ENCODE results near the gene PLPPR1. TPM values are rescaled to one million over a fixed set of nuclear protein-coding genes. Genes with fewer than 3 reads are reported as not detected.

Gene PLPPR1
- total RNA-seq, 2 experiments from 2014 or later: not detected

GRCh38 chr9:101114317-101114716 lies 85.8 kb downstream of the PLPPR1 start:
- Mint-ChIP-seq H3K4me1 (ENCODE audit: low read depth) (no peaks in the 10 kb centered on the region), H3K27me3 (no peaks in the 10 kb centered on the region), H3K36me3 (ENCODE audit: low read depth) (no peaks in the 10 kb centered on the region), H3K4me3 (no peak overlapping the region), H3K27ac (no peak overlapping the region), H3K9me3 (peaks cover 2% of the 10 kb centered on the region)
- no peak for ATAC-seq
- intact Hi-C loops (cut with micrococcal nuclease): loop anchor here (10.0 kb wide), 1 partner anchor 200 kb away; no protein-coding TSS in a partner anchor
- TF ChIP-seq CTCF (IDR thresholded peaks at IDR 0.05): no peak
- POLR2A ChIA-PET: no interaction called here
- no peak for DNase-seq
- CTCF ChIA-PET: no interaction called here

GRCh38 chr9:101115102-101115501 lies 86.6 kb downstream of the PLPPR1 start:
- POLR2A ChIA-PET: no interaction called here
- DNase-seq (no peak), ATAC-seq (no peak)
- no peaks in the 10 kb centered on the region for H3K9me3 Mint-ChIP-seq
- H3K27ac Mint-ChIP-seq: no peak overlapping the region
- H3K4me3 Mint-ChIP-seq: no peak overlapping the region
- CTCF ChIA-PET: no interaction called here
- no peaks in the 10 kb centered on the region for H3K27me3 Mint-ChIP-seq
- H3K36me3 Mint-ChIP-seq (ENCODE audit: low read depth): no peaks in the 10 kb centered on the region
- TF ChIP-seq CTCF (IDR thresholded peaks at IDR 0.05): no peak
- intact Hi-C loops (cut with micrococcal nuclease): loop anchor here (10.0 kb wide), 1 partner anchor 200 kb away; no protein-coding TSS in a partner anchor
- no peaks in the 10 kb centered on the region for H3K4me1 Mint-ChIP-seq (ENCODE audit: low read depth)

- intact Hi-C loops (cut with micrococcal nuclease): loop anchor here (10.0 kb wide), 1 partner anchor 198 kb away; no protein-coding TSS in a partner anchor
- Mint-ChIP-seq H3K9me3 (no peaks in the 10 kb centered on the region), H3K36me3 (ENCODE audit: low read depth) (no peaks in the 10 kb centered on the region), H3K27me3 (no peaks in the 10 kb centered on the region), H3K27ac (no peak overlapping the region), H3K4me3 (no peak overlapping the region), H3K4me1 (ENCODE audit: low read depth) (no peaks in the 10 kb centered on the region)
- DNase-seq: no peak
- no peak for TF ChIP-seq CTCF (IDR thresholded peaks at IDR 0.05)
- ATAC-seq: no peak
- ChIA-PET POLR2A (no interaction called here), CTCF (no interaction called here)
These were observed 88.6 kb downstream of the PLPPR1 start for GRCh38 chr9:101117161-101117560.

- CTCF ChIA-PET: interaction anchor here (0.6 to 1.4 kb wide), 12 partner anchors 11 to 361 kb away, joined by 3 to 9 read pairs (median 3); no protein-coding TSS in a partner anchor
These were observed 90.8 kb downstream of the PLPPR1 start for GRCh38 chr9:101119206-101119819.

More at GRCh38 chr9:101119206-101119819, 90.8 kb downstream of the PLPPR1 start:
- H3K27me3 Mint-ChIP-seq: no peaks in the 10 kb centered on the region
- H3K27ac Mint-ChIP-seq: no peak overlapping the region
- intact Hi-C loops (cut with micrococcal nuclease): loop anchor here (10.0 kb wide), 1 partner anchor 195 kb away; no protein-coding TSS in a partner anchor
- H3K36me3 Mint-ChIP-seq (ENCODE audit: low read depth): no peaks in the 10 kb centered on the region
- no peak for ATAC-seq
- peak; percentile 22 for TF ChIP-seq CTCF (IDR thresholded peaks at IDR 0.05)
- DNase-seq: peak; percentile 44
- no peaks in the 10 kb centered on the region for H3K4me1 Mint-ChIP-seq (ENCODE audit: low read depth)
- H3K9me3 Mint-ChIP-seq: peaks cover 4% of the 10 kb centered on the region
- H3K4me3 Mint-ChIP-seq: no peak overlapping the region
- POLR2A ChIA-PET: no interaction called here

All from activated CD8-positive, alpha-beta T cell treated with anti-CD3 and anti-CD28 coated beads for 36 hours (primary cell).